Daoy (cell line): Measurements from ENCODE around the gene SKOR2. TPM values are rescaled to one million over a fixed set of nuclear protein-coding genes. Genes with fewer than 3 reads are reported as not detected.

ENCODE experiments used
- DNase-seq: peaks from one replicate; pipeline ENCODE4 v3.0.0-alpha.2; 2015; ENCODE audit warnings: low read depth
- total RNA-seq: library from RNA; depleted of rRNA; stranded (reverse); fragments of >200 nt; shearing (Covaris generic); gene quantifications from 2 replicates; pipeline ENCODE4 v1.2.3, GENCODE V29; 2014; rRNA removed

The SKOR2 gene, protein sequence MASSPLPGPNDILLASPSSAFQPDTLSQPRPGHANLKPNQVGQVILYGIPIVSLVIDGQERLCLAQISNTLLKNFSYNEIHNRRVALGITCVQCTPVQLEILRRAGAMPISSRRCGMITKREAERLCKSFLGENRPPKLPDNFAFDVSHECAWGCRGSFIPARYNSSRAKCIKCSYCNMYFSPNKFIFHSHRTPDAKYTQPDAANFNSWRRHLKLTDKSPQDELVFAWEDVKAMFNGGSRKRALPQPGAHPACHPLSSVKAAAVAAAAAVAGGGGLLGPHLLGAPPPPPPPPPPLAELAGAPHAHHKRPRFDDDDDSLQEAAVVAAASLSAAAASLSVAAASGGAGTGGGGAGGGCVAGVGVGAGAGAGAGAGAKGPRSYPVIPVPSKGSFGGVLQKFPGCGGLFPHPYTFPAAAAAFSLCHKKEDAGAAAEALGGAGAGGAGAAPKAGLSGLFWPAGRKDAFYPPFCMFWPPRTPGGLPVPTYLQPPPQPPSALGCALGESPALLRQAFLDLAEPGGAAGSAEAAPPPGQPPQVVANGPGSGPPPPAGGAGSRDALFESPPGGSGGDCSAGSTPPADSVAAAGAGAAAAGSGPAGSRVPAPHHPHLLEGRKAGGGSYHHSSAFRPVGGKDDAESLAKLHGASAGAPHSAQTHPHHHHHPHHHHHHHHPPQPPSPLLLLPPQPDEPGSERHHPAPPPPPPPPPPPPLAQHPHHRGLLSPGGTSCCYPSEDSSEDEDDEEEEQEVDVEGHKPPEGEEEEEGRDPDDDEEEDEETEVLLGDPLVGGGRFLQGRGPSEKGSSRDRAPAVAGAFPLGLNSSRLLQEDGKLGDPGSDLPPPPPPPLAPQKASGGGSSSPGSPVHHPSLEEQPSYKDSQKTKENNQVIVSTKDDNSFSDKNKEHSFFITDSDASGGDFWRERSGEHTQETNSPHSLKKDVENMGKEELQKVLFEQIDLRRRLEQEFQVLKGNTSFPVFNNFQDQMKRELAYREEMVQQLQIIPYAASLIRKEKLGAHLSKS
- total RNA-seq: not detected in 2 replicates

DNA sequence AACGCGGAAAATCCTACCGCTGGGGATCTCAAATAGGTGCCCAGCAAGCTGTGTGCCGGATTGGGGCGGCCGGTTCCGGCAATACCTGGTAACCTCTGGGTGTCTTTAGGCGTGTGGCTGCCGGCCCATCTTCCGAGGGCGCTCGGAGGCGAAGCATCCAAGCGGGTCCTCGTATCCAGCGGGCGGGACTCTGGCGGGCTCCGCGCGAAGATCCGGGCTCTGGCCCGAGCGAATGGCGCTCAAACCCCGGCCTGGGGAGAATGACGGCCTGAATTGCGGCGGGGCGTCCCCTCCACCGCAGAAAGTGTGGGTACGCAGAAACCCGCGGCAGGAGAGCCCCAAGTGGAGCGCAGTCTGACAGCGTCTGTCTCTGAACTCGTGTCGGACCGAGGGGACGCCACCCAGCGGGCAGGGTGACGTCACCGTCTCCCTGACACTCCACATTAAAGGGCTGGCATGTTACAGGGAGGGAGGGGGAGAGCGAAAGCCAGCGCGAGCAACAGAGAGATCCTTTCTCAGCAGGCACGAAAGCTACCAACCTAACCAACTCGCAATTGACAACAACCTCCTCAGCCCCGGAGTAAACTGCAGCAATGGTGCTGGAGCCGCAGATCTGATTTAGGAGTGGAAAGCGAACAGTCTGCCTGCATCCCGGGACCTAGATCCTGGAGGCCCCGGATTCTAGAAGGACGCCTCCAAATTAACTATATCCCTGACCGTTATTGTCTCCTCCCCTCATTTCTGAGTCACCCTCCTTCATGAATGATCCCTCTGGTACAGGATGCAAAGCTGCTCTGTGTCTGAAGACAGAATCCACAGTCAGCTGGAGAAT is at the start of gene SKOR2:
Gene SKOR2 (minus strand): TSS at position 372 of the 832 bp plus-strand sequence. CDS start 2,477 bp downstream, outside the sequence.
- DNase-seq: peak; percentile 65

DNA sequence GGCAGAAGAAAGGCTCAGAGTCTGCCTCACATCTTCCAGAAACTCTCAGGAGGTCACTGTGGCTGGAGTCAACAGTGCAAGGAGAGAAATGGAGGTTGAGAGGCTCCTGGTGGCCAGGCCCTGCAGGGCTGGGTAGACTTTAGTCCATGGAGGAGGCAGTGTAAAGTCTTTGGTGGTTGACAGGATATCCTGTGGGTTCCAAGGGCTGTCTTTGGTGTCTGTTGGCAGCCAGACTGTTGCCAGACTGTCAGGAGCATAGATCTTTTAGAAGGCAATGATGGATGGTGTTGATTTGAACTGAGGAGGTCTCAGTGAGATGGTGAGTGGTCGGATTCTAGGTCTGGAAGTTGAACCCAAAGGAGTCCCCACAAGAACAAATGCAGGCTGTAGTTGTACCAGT is 45.0 kb upstream of the SKOR2 start:
- DNase-seq: no peak

DNA sequence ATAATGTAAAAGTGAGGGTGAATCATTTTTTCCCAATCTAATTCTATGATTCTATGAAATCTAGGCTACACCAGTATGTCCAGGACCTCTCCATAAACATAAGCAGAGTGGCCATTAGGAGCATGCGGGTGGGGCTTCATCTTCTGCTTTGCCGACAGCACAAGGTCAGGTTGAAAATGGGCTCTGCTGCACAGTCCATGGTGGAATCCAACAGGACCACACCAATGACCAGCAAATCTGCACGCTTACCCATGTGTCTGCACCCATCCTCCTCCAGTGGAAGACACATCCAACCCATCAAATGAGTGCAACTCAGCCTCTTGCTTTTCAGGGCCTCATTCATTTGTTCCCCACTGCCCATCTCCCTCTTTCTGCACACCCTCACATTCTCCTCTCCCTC is 43.3 kb upstream of the SKOR2 start:
- no peak for DNase-seq

DNA sequence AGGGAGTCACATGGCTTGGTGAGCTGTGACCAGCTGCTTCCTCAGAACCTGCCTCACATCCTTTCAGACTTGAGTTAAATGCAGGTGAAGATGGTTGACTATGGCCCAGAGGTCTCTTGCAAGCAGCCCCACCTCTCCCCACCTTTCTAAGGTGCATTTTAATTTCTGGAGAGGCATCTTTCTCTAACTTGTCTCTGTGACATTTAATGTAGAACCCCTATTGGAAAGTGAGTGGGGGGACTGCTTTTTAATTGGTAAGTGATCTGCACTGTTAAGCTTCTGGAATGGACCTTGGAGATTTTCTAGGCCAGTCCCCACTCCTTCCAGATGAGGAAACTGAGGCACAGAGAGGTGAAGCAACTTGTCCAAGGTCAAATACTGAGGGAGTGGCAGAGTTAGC is 37.3 kb upstream of the SKOR2 start:
- no peak for DNase-seq

DNA sequence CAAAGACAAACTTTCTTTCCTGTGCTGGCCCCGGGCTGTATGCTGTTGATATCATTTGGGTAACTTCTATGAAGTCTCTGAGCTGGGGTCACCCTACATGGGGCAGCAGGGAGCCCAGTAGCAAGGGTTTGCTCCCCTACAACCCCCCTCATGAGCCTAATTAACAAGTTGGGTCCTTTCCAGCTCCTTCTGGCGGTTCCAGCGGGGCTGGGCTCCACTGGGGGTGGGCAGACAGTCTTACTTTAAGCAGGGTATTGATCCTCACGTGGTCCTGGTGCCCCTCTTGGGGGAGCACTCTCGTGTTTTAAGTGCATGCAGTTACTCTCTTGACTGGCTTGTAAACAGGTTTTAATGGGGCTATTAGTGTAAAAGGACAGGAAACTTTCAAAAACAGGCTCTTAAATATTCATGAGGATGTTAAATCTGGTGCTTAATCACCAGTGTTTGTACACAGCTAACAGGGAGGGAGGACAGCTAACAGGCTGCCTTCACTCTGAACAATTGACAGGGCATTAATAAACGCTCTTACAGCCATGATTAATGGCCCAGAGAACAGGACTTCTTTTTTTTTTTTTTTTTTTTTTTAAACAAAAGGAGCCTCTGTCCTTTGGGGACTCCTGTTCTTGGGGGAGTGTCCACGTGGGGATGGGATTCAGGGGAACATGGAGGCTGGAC is 36.6 kb upstream of the SKOR2 start:
- no peak for DNase-seq

DNA sequence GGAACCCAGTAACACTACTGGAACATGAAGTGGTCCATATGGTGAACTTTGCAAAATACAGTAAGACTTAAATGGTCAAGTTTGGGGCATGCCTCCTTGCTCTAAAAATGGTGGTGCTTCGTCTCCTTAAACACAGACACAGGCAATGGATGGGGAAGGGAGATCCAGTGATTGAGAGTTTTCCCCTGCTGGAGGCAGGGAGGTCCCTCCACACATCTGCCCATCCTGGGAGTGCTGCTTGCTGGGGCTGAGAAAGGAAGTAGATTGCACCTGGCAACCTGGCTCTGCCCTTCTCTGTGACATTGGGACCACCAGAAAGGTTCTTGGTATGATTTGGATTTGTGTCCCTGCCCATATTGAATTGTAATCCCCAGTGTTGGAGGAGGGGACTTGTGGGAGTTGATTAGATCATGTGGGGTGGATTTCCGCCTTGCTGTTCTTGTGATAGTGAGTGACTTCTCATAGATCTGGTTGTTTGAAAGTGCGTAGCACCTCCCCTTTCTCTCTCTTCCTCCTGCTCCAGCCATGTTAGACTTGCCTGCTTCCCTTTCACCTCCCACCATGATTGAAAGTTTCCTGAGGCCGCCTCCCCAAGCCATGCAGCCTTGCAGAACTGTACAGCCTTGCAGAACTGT is 35.4 kb upstream of the SKOR2 start:
- no peak for DNase-seq

DNA sequence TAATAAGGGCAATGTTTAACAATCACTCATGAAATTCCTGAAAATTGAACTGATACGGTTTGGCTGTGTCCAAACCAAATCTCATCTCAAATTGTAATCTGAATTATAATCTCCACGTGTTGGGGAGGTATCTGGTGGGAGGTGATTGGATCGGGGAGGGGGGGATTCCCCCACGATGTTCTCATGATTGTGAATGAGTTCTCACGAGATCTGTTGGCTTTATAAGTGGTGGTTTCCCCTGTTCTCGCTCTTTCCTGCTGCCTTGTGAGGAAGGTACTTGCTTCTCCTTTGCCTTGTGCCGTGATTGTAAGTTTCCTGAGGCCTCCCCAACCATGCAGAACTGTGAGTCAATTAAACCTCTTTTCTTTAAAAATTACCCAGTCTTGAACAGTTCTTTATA is 34.0 kb upstream of the SKOR2 start:
- DNase-seq: no peak

DNA sequence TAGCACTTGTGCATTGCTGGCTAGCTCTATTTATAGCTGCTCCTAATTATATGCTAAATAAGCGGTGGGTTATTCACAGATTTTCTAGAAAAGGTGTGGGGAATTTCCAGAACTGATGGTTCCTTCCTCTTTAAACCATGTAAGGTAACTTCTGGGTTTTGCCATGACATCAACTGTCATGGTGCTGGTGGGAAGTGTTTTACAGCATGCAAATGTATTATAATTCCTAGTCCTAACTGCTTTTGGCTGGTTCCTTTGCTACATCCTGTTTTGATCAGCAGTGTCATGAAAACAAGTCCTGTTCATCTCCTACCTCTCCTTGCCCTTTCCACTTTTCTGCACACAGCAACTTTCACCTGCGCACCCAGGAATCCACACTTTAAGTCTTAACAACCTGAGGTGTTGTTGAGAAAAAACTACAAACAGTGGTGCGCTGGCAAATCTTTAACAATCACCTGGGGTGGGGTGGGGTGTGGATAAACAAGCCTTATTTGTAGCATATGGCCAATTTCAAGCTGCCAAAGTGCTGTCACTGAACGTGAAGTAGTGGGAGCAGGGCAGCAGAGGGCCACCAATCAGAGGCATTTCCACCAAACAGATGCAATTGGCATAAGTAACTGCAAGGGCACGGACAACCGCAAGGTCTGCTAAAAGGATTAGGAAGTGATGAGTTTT is 33.4 kb upstream of the SKOR2 start:
- DNase-seq: no peak

DNA sequence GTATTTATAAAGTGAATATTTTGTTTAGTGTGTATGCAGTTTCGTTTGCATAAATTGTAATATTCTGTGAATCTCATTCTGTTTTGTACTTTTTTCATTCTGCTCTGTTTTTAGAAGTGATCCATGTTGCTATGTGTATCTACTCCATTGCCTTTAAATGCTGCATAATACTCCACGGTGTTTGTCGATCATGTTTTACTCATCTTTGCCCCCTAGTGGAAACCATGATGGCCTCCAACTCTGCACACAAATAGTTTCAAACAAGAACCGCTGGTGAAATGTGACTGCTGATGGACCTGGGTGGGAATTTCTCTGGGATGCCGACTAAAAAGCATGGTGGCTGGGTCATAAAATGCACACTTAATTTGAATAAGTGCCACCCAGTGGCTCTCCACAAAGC is 32.0 kb upstream of the SKOR2 start:
- peak; percentile 19 for DNase-seq

DNA sequence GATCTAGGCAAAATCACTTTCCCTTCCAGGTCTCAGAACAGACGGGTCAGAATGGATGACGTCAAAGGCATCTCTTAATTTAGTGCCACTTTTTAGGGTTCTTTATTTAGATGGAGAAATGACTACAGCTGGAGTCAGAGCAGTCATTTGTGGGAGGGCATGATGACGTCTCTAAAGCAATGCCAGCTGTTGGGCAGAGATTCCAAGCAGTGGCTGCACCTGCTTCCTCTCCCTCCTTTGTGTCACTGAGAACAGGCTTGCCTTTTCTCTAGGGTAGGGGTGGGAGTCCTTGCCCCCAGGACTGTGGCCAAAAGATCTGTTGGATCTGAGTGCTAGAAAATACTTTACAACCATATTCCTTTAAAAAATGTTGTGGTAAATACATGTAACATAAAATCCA is 28.7 kb upstream of the SKOR2 start:
- no peak for DNase-seq

DNA sequence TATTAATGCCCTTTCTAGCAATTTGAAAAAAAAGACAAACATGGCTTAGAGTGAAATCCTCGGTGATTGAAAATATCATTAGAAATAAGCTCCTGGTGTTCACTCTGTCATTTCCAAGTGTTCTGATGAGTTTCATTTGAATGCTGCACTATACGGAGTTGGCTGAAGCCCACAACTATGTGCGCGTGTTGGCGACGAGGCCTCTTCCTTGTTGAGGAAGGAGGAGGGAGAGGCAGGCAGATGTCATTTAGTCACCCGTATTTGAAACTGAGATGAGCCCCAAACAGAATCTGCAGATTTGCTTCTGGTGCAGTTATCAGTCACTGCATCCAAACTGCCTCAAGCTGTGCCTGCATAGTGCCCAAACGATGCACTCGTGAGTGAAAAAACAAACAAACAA is 23.5 kb upstream of the SKOR2 start:
- DNase-seq: no peak

DNA sequence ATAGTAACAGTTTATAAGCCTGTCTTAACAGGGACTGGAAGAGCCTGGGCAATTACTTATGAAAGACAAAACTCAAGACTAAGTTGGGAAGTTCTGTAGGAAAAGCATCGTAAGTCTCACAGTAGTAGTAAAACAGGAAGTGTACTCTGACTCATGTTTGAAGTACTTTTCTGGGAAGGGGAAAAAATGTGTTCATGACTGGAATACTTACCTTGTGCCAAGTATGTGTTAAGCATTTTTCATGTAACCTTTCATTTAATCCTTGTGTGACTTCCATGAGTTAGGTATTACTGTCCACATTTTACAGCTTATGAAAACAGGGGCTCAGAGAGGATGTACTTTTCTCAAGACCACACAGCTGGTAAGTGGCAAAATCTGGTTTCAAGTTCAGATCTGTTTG is 13.7 kb upstream of the SKOR2 start:
- peak; percentile 55 for DNase-seq

DNA sequence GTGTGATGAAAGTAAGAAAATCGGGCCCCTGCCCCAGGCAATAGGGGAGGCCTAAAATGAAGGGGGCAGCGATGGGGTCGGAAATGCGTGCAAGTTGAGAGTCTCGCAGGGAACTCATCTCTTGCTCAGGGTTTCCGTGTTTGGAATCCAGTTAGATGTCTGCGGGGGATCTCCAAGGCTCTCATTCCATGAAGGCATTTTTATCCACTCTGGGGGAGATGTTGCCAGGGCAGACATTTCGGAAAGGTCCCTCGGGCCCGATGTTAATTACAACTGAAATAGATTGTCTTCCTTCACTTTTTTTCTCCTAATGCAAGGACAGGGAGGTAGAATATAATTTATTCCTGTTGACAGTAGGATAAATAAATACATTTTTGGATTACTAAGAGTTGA is 12.8 kb upstream of the SKOR2 start:
- DNase-seq: no peak

DNA sequence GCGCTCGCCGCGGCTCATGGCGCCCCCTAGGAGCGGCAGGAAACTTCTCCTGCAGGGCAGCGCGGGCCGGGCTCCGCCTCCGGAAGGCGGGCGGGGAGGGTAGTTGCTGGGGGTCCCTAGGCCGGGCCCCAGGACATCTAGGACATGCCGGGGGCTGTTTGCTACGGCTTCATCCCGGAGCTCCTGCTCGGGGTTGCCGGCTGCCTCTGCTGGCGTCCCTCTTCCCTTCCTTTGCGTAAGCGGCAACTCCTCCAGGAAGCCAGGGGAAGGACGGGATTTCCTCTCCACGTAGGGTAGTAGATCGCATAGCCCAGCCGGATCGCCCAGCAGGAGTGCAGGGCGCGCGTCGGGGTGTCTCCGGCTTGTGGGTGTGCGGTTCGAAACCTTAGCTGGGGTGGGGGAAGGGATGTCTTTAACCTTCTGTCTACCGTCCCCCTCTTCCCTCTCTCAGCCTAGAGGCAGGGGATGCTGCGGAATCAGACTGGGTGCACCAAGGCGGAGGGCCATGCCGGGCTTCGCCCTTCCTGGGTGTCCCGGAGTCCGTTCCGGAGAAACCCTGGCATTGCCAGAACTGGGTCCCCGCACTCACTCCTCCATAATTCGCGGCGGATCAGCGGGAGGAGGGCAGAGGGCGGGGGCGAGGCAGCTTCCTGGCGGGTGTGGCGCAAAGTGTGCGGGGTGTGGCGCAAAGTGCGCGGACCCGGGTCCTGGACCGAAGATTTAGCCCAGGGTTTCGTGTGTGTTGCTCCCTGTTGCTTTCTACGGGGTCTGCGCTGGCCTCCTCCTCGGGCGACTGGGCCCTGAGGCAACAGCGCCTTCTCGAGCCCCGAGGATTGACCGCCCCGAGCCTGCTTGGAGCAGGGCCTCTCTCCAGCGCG is 12.2 kb upstream of the SKOR2 start:
- peak; percentile 69 for DNase-seq

DNA sequence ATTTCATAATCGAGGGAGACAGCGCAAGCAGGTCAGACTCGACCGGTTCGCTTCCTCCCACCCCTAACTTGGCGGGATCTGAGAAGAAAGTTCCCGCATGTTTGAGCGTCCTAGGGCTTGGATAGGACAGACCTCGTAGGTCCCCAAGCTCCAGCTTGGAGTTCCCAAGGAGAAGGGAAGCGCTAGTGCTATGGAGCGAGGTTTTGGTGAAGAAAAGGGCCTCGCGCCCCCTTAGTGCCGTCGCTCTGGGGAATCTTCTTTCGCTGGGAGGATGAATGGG is 11.6 kb upstream of the SKOR2 start:
- DNase-seq: no peak

DNA sequence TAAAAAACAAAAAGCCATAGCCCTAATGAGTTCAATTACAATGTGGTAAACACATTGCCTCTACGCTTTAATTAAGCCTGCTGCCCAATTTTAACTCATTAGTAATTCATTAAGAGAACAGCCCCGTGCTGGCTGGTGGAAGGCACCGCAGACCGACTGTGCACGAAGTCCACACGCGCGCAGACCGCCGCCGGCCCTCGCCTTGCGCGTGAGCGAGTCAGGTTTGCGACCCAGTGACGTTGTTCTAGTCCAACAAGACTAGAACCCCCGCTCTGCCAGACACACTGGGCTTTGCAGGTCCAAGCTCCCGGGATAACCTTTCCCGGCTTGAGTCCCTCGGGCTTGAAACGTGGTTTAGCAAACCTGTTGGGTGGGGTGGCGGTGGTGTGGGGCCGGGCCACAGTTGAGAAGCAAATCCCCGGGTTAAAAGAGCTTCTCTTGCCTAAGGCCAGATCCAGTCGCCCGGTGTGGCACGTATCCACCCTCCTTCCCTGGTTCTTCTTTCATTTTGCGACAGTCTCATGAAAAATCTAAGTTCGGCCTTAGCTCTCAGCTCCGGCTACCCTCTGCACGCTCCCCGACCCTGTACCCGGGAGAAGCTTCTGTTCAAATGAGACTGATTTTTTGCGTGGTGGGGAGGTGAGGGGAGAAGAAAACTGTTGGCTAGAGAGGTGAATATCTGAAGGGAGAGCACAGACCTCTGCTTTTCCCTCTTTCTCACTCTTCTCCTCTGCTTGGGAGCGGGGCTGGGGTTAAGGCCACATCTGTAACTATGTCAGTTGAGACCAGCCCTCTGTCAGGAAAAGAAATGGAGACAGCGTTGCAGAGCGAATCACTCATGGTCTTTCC is 11.1 kb upstream of the SKOR2 start:
- DNase-seq: no peak

DNA sequence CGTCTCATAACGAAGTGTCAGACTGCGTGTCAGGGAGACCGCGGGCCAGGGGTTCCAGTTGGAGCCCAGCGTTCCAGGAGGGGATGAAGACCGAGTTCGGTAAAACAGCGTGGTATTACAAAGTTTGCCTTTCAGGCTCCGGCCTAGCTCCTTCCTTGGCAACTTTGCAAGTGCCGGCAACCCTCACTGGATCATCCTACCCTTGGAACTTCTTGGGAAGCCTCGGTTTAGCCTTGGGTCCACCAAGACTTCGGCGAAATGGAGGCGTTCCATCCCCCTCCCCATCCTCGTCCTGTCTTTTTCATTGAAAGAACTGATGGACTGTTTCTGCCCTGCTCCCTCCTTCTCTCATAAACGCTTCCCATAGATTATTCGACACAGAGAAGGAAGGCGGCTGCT is 10.4 kb upstream of the SKOR2 start:
- DNase-seq: no peak

DNA sequence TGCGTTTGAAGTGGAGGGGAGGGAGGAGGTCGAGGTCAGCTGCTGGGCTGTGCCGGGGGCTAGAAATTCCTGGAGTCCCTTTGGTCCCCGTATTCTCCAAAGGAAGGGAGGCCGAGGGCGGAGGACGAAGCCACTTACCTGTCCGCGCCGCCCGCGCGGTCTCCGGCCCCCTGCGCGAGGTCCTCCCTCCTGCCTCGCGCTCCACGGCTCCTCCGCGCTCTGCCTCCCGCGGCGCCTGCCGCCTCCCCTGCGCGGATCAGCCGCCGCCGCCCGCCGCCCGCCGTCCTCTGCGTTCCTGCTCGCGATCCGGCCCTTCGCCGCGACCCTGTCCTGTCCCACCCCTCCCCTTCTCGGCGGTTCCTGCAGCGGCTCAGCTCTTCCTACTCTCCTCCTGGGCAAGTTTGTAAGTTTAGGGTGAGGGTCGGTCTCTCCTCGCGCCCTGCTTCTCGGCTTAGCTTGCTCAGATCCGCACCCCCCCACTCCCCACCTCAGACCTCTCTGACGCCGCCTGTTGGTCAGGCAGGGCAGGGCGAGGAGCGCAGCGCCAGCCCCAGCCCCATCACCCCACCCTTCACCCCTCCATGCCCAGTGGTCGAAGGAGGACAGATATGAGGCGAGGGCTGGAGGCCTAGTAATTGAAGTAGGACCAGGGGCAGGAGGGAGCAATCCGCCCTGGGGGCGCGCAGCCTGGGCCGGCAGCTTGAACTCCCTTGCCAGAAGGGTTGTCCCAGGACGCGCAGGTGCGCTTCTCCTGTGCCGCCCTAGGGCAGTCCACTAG is 9.7 kb upstream of the SKOR2 start:
- DNase-seq: no peak
